PC-3 (cell line): ENCODE results near the gene RGMB. TPM values are rescaled to one million over a fixed set of nuclear protein-coding genes. Genes with fewer than 3 reads are reported as not detected.

Experiments
- ATAC-seq: fragments of 200-7000 bp; cut with Tn5 transposase; 2 replicates; pipeline ENCODE4 v1.9.1; 2020; ENCODE audit warnings: mild to moderate bottlenecking, moderate library complexity
- BruUV-seq: library from RNA; stranded (reverse); fragments of 400-500 nt; replicated peaks from 2 replicates; lab custom pipeline; 2021; lab: Mats Ljungman, UMichigan
- CTCF ChIA-PET: fragments of 300-600 bp; sonication (Branson Sonifier 250); formaldehyde crosslinking; loops from one replicate; lab custom pipeline; 2022; ENCODE audit warnings: antibody characterized with exemption; lab: Charles Lee
- POLR2A ChIA-PET: fragments of 300-600 bp; sonication (Branson Sonifier 250); formaldehyde crosslinking; loops from one replicate; lab custom pipeline; 2022; ENCODE audit warnings: antibody characterized with exemption; ENCODE audit not compliant: unreplicated experiment; lab: Charles Lee
- DNase-seq: peaks from one replicate; pipeline ENCODE4 v3.0.0-alpha.2; 2015
- H2AFZ ChIP-seq: fragments of 300-600 bp; sonication (generic); 2 replicates; pipeline ENCODE4 v1.6.0; 2016; ENCODE audit warnings: antibody characterized with exemption, low read length
- H3F3A ChIP-seq: fragments of 300-600 bp; sonication (generic); one replicate; pipeline ENCODE4 v1.6.0; 2017; ENCODE audit warnings: antibody characterized with exemption, low read length, control low read depth, mild to moderate bottlenecking; ENCODE audit not compliant: unreplicated experiment
- H3K27ac ChIP-seq: fragments of 300-600 bp; sonication (generic); 2 replicates; pipeline ENCODE4 v1.5.1; 2016; ENCODE audit warnings: mild to moderate bottlenecking, low read length
- H3K27me3 ChIP-seq: fragments of 300-600 bp; sonication (generic); 2 replicates; pipeline ENCODE4 v1.6.1; 2016; ENCODE audit warnings: low read length, mixed read lengths
- H3K36me3 ChIP-seq: fragments of 300-600 bp; sonication (generic); 2 replicates; pipeline ENCODE4 v1.6.1; 2016; ENCODE audit warnings: low read depth, mixed run types, low read length, mixed read lengths
- H3K4me1 ChIP-seq: fragments of 300-600 bp; sonication (generic); 2 replicates; pipeline ENCODE4 v1.5.1; 2016; ENCODE audit warnings: low read length; ENCODE audit not compliant: insufficient read depth
- H3K4me2 ChIP-seq: fragments of 300-600 bp; sonication (generic); 2 replicates; pipeline ENCODE4 v1.6.0; 2016; ENCODE audit warnings: low read length
- H3K4me3 ChIP-seq: fragments of 300-600 bp; sonication (generic); 2 replicates; pipeline ENCODE4 v1.5.1; 2016; ENCODE audit warnings: mild to moderate bottlenecking, low read length, mixed read lengths
- H3K79me2 ChIP-seq: fragments of 300-600 bp; sonication (generic); 2 replicates; pipeline ENCODE4 v1.6.1; 2017; ENCODE audit warnings: low read length, mixed read lengths
- H3K9ac ChIP-seq: fragments of 300-600 bp; sonication (generic); 2 replicates; pipeline ENCODE4 v1.6.0; 2016; ENCODE audit warnings: mild to moderate bottlenecking, low read length
- H3K9me2 ChIP-seq: fragments of 300-600 bp; sonication (generic); replicated peaks from 2 replicates; pipeline ENCODE4 v1.6.1; 2016; ENCODE audit warnings: mixed run types, low read length, mixed read lengths
- H3K9me3 ChIP-seq: fragments of 300-600 bp; sonication (generic); 2 replicates; pipeline ENCODE4 v1.6.1; 2016; ENCODE audit warnings: low read length, mixed read lengths
- H4K20me1 ChIP-seq: fragments of 300-600 bp; sonication (generic); 2 replicates; pipeline ENCODE4 v1.6.1; 2016; ENCODE audit warnings: low read length, mixed read lengths
- CTCF ChIP-seq: fragments of 300-600 bp; sonication (generic); conservative IDR thresholded peaks from 2 replicates; pipeline ENCODE4 v1.5.1; 2017; ENCODE audit warnings: antibody characterized with exemption, low read depth, mild to moderate bottlenecking, low read length
- EZH2 ChIP-seq: fragments of 300-600 bp; sonication (generic); IDR thresholded peaks from one replicate; pipeline ENCODE4 v1.6.1; 2017; ENCODE audit warnings: antibody characterized with exemption, mild to moderate bottlenecking, low read length; ENCODE audit not compliant: unreplicated experiment
- EZH2phosphoT487 ChIP-seq: fragments of 300-600 bp; sonication (generic); IDR thresholded peaks from 2 replicates; pipeline ENCODE4 v1.6.1; 2018; ENCODE audit warnings: mild to moderate bottlenecking, antibody characterized with exemption, low read length, borderline replicate concordance
- intact Hi-C: fragments of 100-400 bp; cut with micrococcal nuclease; formaldehyde crosslinking; loops from 2 replicates; pipeline ENCODE4 v1.9.0; 2023
- total RNA-seq: library from RNA; depleted of rRNA; stranded (reverse); fragments of >200 nt; gene quantifications from 2 replicates; pipeline ENCODE4 v1.2.3, GENCODE V29; 2014

RGMB gene
- total RNA-seq, 1 experiment from 2014 or later: 31.1 TPM

GRCh38 chr5:98771382-98772109 lies 1.9 kb upstream of the RGMB start:
- Histone ChIP-seq H3K9me3 (no peaks in the 10 kb centered on the region), H3K4me3 (peak overlapping the region; percentile 89), H3K4me1 (peaks cover 18% of the 10 kb centered on the region), H3F3A (no peaks in the 10 kb centered on the region), H3K4me2 (peak overlapping the region; percentile 90), H2AFZ (peak overlapping the region; percentile 86), H3K79me2 (peaks cover 49% of the 10 kb centered on the region), H3K27me3 (no peaks in the 10 kb centered on the region), H3K9me2 (no peaks in the 10 kb centered on the region), H3K9ac (peak overlapping the region; percentile 44), H3K36me3 (no peaks in the 10 kb centered on the region), H3K27ac (peak overlapping the region; percentile 11), H4K20me1 (peaks cover 20% of the 10 kb centered on the region)
- ChIA-PET POLR2A (no interaction called here), CTCF (interaction anchor here (0.6 to 4.3 kb wide), 7 partner anchors 16 to 1589 kb away, joined by 3 to 37 read pairs (median 5); partner anchors contain the start of gene RIOK2)
- intact Hi-C loops: loop anchor here (1.0 to 10.0 kb wide), 14 partner anchors 25 to 1589 kb away; partner anchors contain the start of gene RIOK2
- BruUV-seq: no TSS peak
- DNase-seq (peak; percentile 97), ATAC-seq (no peak)
- no peak for TF ChIP-seq EZH2phosphoT487
- peak; percentile 97 for TF ChIP-seq CTCF

GRCh38 chr5:98772415-98773213 lies 849 bp upstream of the RGMB start:
- Histone ChIP-seq H3K4me2 (peak overlapping the region; percentile 90), H3K27me3 (no peaks in the 10 kb centered on the region), H2AFZ (peak overlapping the region; percentile 91), H3K4me3 (peak overlapping the region; percentile 89), H3K4me1 (peaks cover 25% of the 10 kb centered on the region), H3K9ac (peak overlapping the region; percentile 83), H3K79me2 (peaks cover 59% of the 10 kb centered on the region), H3K36me3 (no peaks in the 10 kb centered on the region; the same call in 1 of the 2 replicates), H3K9me3 (no peaks in the 10 kb centered on the region), H3K27ac (peak overlapping the region; percentile 83), H4K20me1 (peaks cover 29% of the 10 kb centered on the region), H3K9me2 (no peaks in the 10 kb centered on the region), H3F3A (no peaks in the 10 kb centered on the region)
- ChIA-PET CTCF (interaction anchor here (0.6 to 1.7 kb wide), 4 partner anchors 23 to 357 kb away, joined by 3 to 19 read pairs (median 5); no protein-coding TSS in a partner anchor), POLR2A (interaction anchor here (0.6 to 0.7 kb wide), 6 partner anchors 24 to 462 kb away, joined by 7 to 15 read pairs (median 10); no protein-coding TSS in a partner anchor)
- DNase-seq (peak; percentile 96), ATAC-seq (peak; percentile 39)
- BruUV-seq: TSS peak; percentile 41
- intact Hi-C loops: loop anchor here (2.0 to 10.0 kb wide), 10 partner anchors 200 to 1590 kb away; partner anchors contain the start of gene RIOK2
- TF ChIP-seq EZH2phosphoT487: no peak
- no peak for TF ChIP-seq CTCF
- TF ChIP-seq EZH2: no peak
